ENCODE results near the gene SKAP1.
"Not testable (repeated sequence)": the region's sequence is repeated elsewhere in the genome, so short reads cannot be mapped to it uniquely, and the experiment has no call there.

SKAP1 gene

GRCh38 chr17:48445248-48445620 lies 15.2 kb upstream of the SKAP1 start:
- DNase-seq (ENCODE audit: low spot score), result no peak

- no peak for DNase-seq (ENCODE audit: low spot score)
These were observed 14.7 kb upstream of the SKAP1 start for GRCh38 chr17:48444516-48445247.

- DNase-seq (ENCODE audit: low spot score), result no peak
These were observed 13.7 kb upstream of the SKAP1 start for GRCh38 chr17:48443712-48444111.

GRCh38 chr17:48442819-48443218 lies 12.8 kb upstream of the SKAP1 start:
- DNase-seq (ENCODE audit: low spot score), result no peak

- no peak for DNase-seq (ENCODE audit: low spot score)
These were observed 11.8 kb upstream of the SKAP1 start for GRCh38 chr17:48441862-48442261.

GRCh38 chr17:48441231-48441711 lies 11.3 kb upstream of the SKAP1 start:
- DNase-seq (ENCODE audit: low spot score), result no peak

GRCh38 chr17:48440669-48441068 lies 10.7 kb upstream of the SKAP1 start:
- no peak for DNase-seq (ENCODE audit: low spot score)

GRCh38 chr17:48439875-48440505 lies 10.0 kb upstream of the SKAP1 start:
- DNase-seq (ENCODE audit: low spot score), result no peak

- DNase-seq (ENCODE audit: low spot score), result no peak
These were observed 9.3 kb upstream of the SKAP1 start for GRCh38 chr17:48439110-48439850.

- DNase-seq (ENCODE audit: low spot score), result no peak
These were observed 8.6 kb upstream of the SKAP1 start for GRCh38 chr17:48438516-48439061.

GRCh38 chr17:48433896-48434295 lies 3.9 kb upstream of the SKAP1 start:
- DNase-seq (ENCODE audit: low spot score), result no peak

GRCh38 chr17:48432820-48433775 lies 3.1 kb upstream of the SKAP1 start:
- DNase-seq (ENCODE audit: low spot score), result no peak

GRCh38 chr17:48429156-48429555 lies 858 bp downstream of the SKAP1 start:
- no peak for DNase-seq (ENCODE audit: low spot score)

- peak; percentile 70 for DNase-seq (ENCODE audit: low spot score)
These were observed 2.4 kb downstream of the SKAP1 start for GRCh38 chr17:48427598-48427997.

- DNase-seq (ENCODE audit: low spot score), result no peak
These were observed 3.1 kb downstream of the SKAP1 start for GRCh38 chr17:48426761-48427500.

GRCh38 chr17:48426019-48426665 lies 3.9 kb downstream of the SKAP1 start:
- DNase-seq (ENCODE audit: low spot score), result no peak

GRCh38 chr17:48422060-48422459 lies 8.0 kb downstream of the SKAP1 start:
- DNase-seq (ENCODE audit: low spot score), result not testable (repeated sequence)

- DNase-seq (ENCODE audit: low spot score), result no peak
These were observed 9.2 kb downstream of the SKAP1 start for GRCh38 chr17:48420823-48421222.

GRCh38 chr17:48416971-48417370 lies 13.0 kb downstream of the SKAP1 start:
- DNase-seq (ENCODE audit: low spot score), result no peak

Data from COLO829 (cell line).